Stomach (tissue), 4 donors: ENCODE measurements around the gene UBL3.

ENCODE experiments used
- POLR2AphosphoS5 ChIP-seq, 3 donors: sonication (generic); formaldehyde crosslinking; IDR thresholded peaks; one replicate each; pipeline ENCODE4 v1.6.1; 2016; ENCODE audit warnings: antibody characterized with exemption in 3 of 3
- TF ChIP-seq, protein P1 (sequence below), 7 experiments: fragments of 450-650 bp in 4 of 7; fragments of 200-600 bp in 3 of 7; sonication (generic) in 3 of 7; IDR thresholded peaks; one replicate each; pipeline ENCODE4 v1.5.1; 2016 to 2019; ENCODE audit warnings: antibody characterized with exemption in 7 of 7, control low read depth in 2 of 7, mild to moderate bottlenecking in 1 of 7

DNA sequence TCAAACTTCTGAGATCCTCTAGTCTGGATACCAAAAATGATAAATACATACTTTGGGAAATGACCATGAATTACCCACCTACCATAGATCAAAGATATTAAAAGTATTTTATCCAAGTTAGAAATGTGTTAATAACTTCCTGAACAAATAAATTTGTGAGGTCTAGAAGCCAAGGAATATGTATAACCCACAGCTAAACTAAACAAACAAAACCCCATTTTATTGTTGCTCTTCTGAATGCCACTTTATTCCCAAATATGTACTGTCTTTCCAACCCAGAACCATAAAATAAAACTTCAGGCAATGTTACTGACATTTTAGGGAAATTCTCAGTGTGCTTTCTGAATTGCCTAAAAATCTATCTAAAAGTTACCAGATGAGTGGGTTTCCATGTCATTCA, 35.1 kb downstream of the UBL3 start:
- TF ChIP-seq, protein P1, sequence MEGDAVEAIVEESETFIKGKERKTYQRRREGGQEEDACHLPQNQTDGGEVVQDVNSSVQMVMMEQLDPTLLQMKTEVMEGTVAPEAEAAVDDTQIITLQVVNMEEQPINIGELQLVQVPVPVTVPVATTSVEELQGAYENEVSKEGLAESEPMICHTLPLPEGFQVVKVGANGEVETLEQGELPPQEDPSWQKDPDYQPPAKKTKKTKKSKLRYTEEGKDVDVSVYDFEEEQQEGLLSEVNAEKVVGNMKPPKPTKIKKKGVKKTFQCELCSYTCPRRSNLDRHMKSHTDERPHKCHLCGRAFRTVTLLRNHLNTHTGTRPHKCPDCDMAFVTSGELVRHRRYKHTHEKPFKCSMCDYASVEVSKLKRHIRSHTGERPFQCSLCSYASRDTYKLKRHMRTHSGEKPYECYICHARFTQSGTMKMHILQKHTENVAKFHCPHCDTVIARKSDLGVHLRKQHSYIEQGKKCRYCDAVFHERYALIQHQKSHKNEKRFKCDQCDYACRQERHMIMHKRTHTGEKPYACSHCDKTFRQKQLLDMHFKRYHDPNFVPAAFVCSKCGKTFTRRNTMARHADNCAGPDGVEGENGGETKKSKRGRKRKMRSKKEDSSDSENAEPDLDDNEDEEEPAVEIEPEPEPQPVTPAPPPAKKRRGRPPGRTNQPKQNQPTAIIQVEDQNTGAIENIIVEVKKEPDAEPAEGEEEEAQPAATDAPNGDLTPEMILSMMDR (IDR thresholded peaks at IDR 0.05), result no peak
- no peak for TF ChIP-seq POLR2AphosphoS5 (IDR thresholded peaks at IDR 0.05)
